GM12878 (cell line): ENCODE measurements around the gene ESRP2. TPM values are rescaled to one million over a fixed set of nuclear protein-coding genes. Genes with fewer than 3 reads are reported as not detected.

ENCODE experiments used
- CHD4 ChIP-seq: fragments of 200-600 bp; sonication (generic); IDR thresholded peaks from 2 replicates; pipeline ENCODE4 v1.6.1; 2016; ENCODE audit warnings: mild to moderate bottlenecking
- CREM ChIP-seq: IDR thresholded peaks from 2 replicates; pipeline ENCODE4 v1.6.1; 2014; ENCODE audit warnings: antibody characterized with exemption, low read depth
- EED ChIP-seq: sonication (generic); IDR thresholded peaks from 2 replicates; pipeline ENCODE4 v1.6.1; 2016; ENCODE audit warnings: antibody characterized with exemption, low read depth
- GABPA ChIP-seq: IDR thresholded peaks from 2 replicates; pipeline ENCODE4 v1.6.1; 2014; ENCODE audit warnings: antibody characterized with exemption, low read depth, mild to moderate bottlenecking, inconsistent platforms
- JUNB ChIP-seq: IDR thresholded peaks from 2 replicates; pipeline ENCODE4 v1.6.1; 2016; ENCODE audit warnings: antibody characterized with exemption, mild to moderate bottlenecking
- MYB ChIP-seq: fragments of 150-350 bp; IDR thresholded peaks from 2 replicates; pipeline ENCODE4 v1.6.1; 2014; ENCODE audit warnings: mild to moderate bottlenecking, low read depth, low read length, borderline replicate concordance
- NBN ChIP-seq: fragments of 450-650 bp; IDR thresholded peaks from 2 replicates; pipeline ENCODE4 v1.6.1; 2016
- NFIC ChIP-seq: IDR thresholded peaks from 2 replicates; pipeline ENCODE4 v1.6.1; 2012; ENCODE audit warnings: low read depth, mild to moderate bottlenecking, inconsistent platforms, low read length, moderate library complexity
- NR2C1 ChIP-seq: fragments of 450-650 bp; IDR thresholded peaks from 2 replicates; pipeline ENCODE4 v1.6.1; 2017; ENCODE audit warnings: antibody characterized with exemption, mild to moderate bottlenecking, moderate library complexity
- RAD51 ChIP-seq: fragments of 450-650 bp; IDR thresholded peaks from 2 replicates; pipeline ENCODE4 v1.6.1; 2016; ENCODE audit warnings: moderate library complexity, mild to moderate bottlenecking, inconsistent platforms
- SMARCA5 ChIP-seq: fragments of 450-650 bp; IDR thresholded peaks from 2 replicates; pipeline ENCODE4 v1.6.1; 2017; ENCODE audit warnings: mild to moderate bottlenecking
- SUPT20H ChIP-seq: IDR thresholded peaks from 2 replicates; pipeline ENCODE4 v1.6.1; 2011; ENCODE audit warnings: low read depth, mild to moderate bottlenecking, low read length, moderate library complexity, borderline replicate concordance; ENCODE audit not compliant: control insufficient read depth
- TCF12 ChIP-seq: IDR thresholded peaks from 2 replicates; pipeline ENCODE4 v1.6.1; 2011; ENCODE audit warnings: low read depth, mild to moderate bottlenecking, low read length
- YBX1 ChIP-seq: fragments of 450-650 bp; IDR thresholded peaks from 2 replicates; pipeline ENCODE4 v1.6.1; 2016; ENCODE audit warnings: antibody characterized with exemption
- YY1 ChIP-seq: IDR thresholded peaks from 2 replicates; pipeline ENCODE4 v1.6.1; 2011; ENCODE audit warnings: low read depth, mild to moderate bottlenecking, low read length
- ZBED1 ChIP-seq: IDR thresholded peaks from 2 replicates; pipeline ENCODE4 v1.6.1; 2016; ENCODE audit warnings: borderline replicate concordance
- ZNF24 ChIP-seq: fragments of 450-650 bp; IDR thresholded peaks from 2 replicates; pipeline ENCODE4 v1.6.1; 2017; ENCODE audit warnings: antibody characterized with exemption, mild to moderate bottlenecking
- ZNF384 ChIP-seq: IDR thresholded peaks from 2 replicates; pipeline ENCODE4 v1.6.1; 2012; ENCODE audit warnings: low read depth, mild to moderate bottlenecking, low read length, improper control_type of control experiment, borderline replicate concordance
- ZZZ3 ChIP-seq: IDR thresholded peaks from 2 replicates; pipeline ENCODE4 v1.6.1; 2011; ENCODE audit warnings: low read depth; ENCODE audit not compliant: control insufficient read depth, insufficient read length
- polyA plus RNA-seq, 11 experiments: library from polyadenylated mRNA; depleted of rRNA in 4 of 11; unstranded in 6 of 11; stranded (reverse) in 5 of 11; fragments of >200 nt; fragmentation: Nextera tagmentation in 4 of 11; fragmentation: Illumina TruSeq in 1 of 11; extraction: Ambion mirVana in 4 of 11; extraction: Trizol in 1 of 11; gene quantifications; 1 replicate in 1 of 11; 2 replicates in 10 of 11; pipeline versions ENCODE4 v1.2.1 to v1.2.3, GENCODE V29; 2011 to 2016; ENCODE audit warnings: inconsistent platforms in 2 of 11, missing spikeins in 2 of 11, low read depth in 1 of 11
- total RNA-seq, 4 experiments: library from RNA; depleted of rRNA in 3 of 4; stranded (reverse); fragments of >200 nt in 3 of 4; fragmentation: Illumina TruSeq in 1 of 4; extraction: Trizol in 1 of 4; gene quantifications; 2 replicates each; pipeline versions ENCODE4 v1.2.1 to v1.2.3, GENCODE V29; 2013 to 2021
- TF ChIP-seq, protein P1 (sequence below): IDR thresholded peaks from 2 replicates; pipeline ENCODE4 v1.6.1; 2012; ENCODE audit warnings: low read length, inconsistent platforms
- TF ChIP-seq, protein P2 (sequence below): IDR thresholded peaks from 2 replicates; pipeline ENCODE4 v1.6.1; 2012; ENCODE audit warnings: low read depth, low read length, improper control_type of control experiment
- TF ChIP-seq, protein P3 (sequence below): fragments of 150-350 bp; IDR thresholded peaks from 2 replicates; pipeline ENCODE4 v1.6.1; 2016; ENCODE audit warnings: low read depth, low read length
- TF ChIP-seq, protein P4 (sequence below): IDR thresholded peaks from 2 replicates; pipeline ENCODE4 v1.6.1; 2012; ENCODE audit warnings: low read depth, low read length, improper control_type of control experiment
- TF ChIP-seq, protein P5 (sequence below): fragments of 450-650 bp; conservative IDR thresholded peaks from 2 replicates; pipeline ENCODE4 v1.6.1; 2017; ENCODE audit warnings: mild to moderate bottlenecking, moderate library complexity

Gene ESRP2
- total and polyA plus RNA-seq, 10 of the 15 experiments (the other 5 are each of a cell fraction or from before 2014, with no cell fraction given) = 0.04 to 0.64 (median 0.08) TPM; not detected in 3

DNA sequence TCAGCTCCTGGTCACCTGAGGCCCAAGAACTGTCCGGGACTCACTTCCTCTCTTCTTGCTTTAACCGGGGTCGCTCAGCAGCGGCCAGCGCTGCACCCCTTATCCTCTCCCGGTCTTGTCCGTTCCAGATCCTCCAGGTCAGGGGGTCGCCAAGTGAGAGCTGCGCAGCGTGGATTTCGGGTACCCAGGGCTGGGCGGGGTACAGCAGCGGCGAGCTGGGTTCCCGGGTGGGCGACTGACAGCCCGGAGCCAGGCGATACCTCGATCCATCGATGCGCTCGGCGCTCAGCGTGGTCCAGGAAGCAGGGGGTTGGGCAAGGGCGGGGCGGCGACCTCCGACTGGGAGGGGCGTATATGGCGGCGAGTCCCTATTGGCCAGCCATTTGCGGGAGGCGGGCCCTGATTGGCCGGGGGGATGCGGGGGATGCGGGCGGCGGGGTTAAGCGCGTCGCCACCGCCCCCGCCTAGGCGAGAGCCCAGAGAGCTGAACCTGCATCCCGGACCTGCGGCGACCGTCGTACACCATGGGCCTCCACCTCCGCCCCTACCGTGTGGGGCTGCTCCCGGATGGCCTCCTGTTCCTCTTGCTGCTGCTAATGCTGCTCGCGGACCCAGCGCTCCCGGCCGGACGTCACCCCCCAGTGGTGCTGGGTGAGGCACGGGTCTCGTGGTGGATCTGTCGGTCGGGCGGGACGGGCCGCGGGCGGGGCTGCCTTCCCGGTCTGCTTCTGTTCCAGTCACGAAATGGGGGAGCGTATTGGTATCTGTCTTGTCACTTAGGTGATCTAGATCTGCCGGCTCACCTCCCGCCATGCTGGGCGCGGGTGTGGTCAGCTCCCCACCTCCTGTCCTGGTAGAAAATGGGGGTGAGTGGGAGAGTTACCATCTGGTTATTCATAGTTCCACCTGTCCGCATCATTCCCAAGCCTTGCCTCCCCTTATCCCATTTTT lies 9.3 kb upstream of the ESRP2 start, which contains the start of gene PLA2G15 (continued):
- TF ChIP-seq SUPT20H (no peak), ZNF24 (peak; percentile 34; the same call in 1 of the 2 replicates), RAD51 (no peak), NFIC (no peak), ZBED1 (no peak), ZZZ3 (no peak), GABPA (no peak), MYB (no peak), JUNB (no peak), CREM (peak; percentile 64; the same call in 1 of the 2 replicates), TCF12 (no peak), CHD4 (no peak), YBX1 (no peak), ZNF384 (no peak), SMARCA5 (no peak), NR2C1 (peak; percentile 68), NBN (peak; percentile 76; the same call in 1 of the 2 replicates), EED (no peak), YY1 (peak; percentile 82)
- TF ChIP-seq, protein P1, sequence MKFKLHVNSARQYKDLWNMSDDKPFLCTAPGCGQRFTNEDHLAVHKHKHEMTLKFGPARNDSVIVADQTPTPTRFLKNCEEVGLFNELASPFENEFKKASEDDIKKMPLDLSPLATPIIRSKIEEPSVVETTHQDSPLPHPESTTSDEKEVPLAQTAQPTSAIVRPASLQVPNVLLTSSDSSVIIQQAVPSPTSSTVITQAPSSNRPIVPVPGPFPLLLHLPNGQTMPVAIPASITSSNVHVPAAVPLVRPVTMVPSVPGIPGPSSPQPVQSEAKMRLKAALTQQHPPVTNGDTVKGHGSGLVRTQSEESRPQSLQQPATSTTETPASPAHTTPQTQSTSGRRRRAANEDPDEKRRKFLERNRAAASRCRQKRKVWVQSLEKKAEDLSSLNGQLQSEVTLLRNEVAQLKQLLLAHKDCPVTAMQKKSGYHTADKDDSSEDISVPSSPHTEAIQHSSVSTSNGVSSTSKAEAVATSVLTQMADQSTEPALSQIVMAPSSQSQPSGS = no peak
- TF ChIP-seq, protein P2, sequence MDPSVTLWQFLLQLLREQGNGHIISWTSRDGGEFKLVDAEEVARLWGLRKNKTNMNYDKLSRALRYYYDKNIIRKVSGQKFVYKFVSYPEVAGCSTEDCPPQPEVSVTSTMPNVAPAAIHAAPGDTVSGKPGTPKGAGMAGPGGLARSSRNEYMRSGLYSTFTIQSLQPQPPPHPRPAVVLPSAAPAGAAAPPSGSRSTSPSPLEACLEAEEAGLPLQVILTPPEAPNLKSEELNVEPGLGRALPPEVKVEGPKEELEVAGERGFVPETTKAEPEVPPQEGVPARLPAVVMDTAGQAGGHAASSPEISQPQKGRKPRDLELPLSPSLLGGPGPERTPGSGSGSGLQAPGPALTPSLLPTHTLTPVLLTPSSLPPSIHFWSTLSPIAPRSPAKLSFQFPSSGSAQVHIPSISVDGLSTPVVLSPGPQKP = peak; percentile 39; the same call in 1 of the 2 replicates
- TF ChIP-seq, protein P3, sequence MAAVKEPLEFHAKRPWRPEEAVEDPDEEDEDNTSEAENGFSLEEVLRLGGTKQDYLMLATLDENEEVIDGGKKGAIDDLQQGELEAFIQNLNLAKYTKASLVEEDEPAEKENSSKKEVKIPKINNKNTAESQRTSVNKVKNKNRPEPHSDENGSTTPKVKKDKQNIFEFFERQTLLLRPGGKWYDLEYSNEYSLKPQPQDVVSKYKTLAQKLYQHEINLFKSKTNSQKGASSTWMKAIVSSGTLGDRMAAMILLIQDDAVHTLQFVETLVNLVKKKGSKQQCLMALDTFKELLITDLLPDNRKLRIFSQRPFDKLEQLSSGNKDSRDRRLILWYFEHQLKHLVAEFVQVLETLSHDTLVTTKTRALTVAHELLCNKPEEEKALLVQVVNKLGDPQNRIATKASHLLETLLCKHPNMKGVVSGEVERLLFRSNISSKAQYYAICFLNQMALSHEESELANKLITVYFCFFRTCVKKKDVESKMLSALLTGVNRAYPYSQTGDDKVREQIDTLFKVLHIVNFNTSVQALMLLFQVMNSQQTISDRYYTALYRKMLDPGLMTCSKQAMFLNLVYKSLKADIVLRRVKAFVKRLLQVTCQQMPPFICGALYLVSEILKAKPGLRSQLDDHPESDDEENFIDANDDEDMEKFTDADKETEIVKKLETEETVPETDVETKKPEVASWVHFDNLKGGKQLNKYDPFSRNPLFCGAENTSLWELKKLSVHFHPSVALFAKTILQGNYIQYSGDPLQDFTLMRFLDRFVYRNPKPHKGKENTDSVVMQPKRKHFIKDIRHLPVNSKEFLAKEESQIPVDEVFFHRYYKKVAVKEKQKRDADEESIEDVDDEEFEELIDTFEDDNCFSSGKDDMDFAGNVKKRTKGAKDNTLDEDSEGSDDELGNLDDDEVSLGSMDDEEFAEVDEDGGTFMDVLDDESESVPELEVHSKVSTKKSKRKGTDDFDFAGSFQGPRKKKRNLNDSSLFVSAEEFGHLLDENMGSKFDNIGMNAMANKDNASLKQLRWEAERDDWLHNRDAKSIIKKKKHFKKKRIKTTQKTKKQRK = no peak
- TF ChIP-seq, protein P4, sequence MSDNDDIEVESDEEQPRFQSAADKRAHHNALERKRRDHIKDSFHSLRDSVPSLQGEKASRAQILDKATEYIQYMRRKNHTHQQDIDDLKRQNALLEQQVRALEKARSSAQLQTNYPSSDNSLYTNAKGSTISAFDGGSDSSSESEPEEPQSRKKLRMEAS = peak; percentile 77; the same call in 1 of the 2 replicates
- TF ChIP-seq, protein P5, sequence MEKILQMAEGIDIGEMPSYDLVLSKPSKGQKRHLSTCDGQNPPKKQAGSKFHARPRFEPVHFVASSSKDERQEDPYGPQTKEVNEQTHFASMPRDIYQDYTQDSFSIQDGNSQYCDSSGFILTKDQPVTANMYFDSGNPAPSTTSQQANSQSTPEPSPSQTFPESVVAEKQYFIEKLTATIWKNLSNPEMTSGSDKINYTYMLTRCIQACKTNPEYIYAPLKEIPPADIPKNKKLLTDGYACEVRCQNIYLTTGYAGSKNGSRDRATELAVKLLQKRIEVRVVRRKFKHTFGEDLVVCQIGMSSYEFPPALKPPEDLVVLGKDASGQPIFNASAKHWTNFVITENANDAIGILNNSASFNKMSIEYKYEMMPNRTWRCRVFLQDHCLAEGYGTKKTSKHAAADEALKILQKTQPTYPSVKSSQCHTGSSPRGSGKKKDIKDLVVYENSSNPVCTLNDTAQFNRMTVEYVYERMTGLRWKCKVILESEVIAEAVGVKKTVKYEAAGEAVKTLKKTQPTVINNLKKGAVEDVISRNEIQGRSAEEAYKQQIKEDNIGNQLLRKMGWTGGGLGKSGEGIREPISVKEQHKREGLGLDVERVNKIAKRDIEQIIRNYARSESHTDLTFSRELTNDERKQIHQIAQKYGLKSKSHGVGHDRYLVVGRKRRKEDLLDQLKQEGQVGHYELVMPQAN = peak; percentile 65
